ENCODE measurements around the gene CROCC2.

The CROCC2 gene

GRCh38 chr2:241036397-241036963 is 130.3 kb downstream of the CROCC2 start:
- TF ChIP-seq CTCF (IDR thresholded peaks at IDR 0.05; ENCODE audit: control insufficient read depth, extremely low read depth, insufficient read depth), result no peak
- no peak overlapping the region for H3K4me3 ChIP-seq (ENCODE audit: low read depth, low read length)
- no peak for DNase-seq (ENCODE audit: low read depth)

GRCh38 chr2:241036964-241037421 is 130.9 kb downstream of the CROCC2 start:
- no peak for DNase-seq (ENCODE audit: low read depth)
- H3K4me3 ChIP-seq (ENCODE audit: low read depth, low read length), result no peak overlapping the region
- TF ChIP-seq CTCF (IDR thresholded peaks at IDR 0.05; ENCODE audit: control insufficient read depth, extremely low read depth, insufficient read depth), result no peak

GRCh38 chr2:241037498-241037897 is 131.4 kb downstream of the CROCC2 start:
- H3K4me3 ChIP-seq (ENCODE audit: low read depth, low read length), result no peak overlapping the region
- no peak for DNase-seq (ENCODE audit: low read depth)
- no peak for TF ChIP-seq CTCF (IDR thresholded peaks at IDR 0.05; ENCODE audit: control insufficient read depth, extremely low read depth, insufficient read depth)

- no peak for DNase-seq (ENCODE audit: low read depth)
- no peak for TF ChIP-seq CTCF (IDR thresholded peaks at IDR 0.05; ENCODE audit: control insufficient read depth, extremely low read depth, insufficient read depth)
- H3K4me3 ChIP-seq (ENCODE audit: low read depth, low read length), result no peak overlapping the region
These were observed 132.4 kb downstream of the CROCC2 start for GRCh38 chr2:241038374-241039180.

GRCh38 chr2:241039416-241039815 is 133.3 kb downstream of the CROCC2 start:
- DNase-seq (ENCODE audit: low read depth), result no peak
- H3K4me3 ChIP-seq (ENCODE audit: low read depth, low read length), result no peak overlapping the region
- TF ChIP-seq CTCF (IDR thresholded peaks at IDR 0.05; ENCODE audit: control insufficient read depth, extremely low read depth, insufficient read depth), result no peak

GRCh38 chr2:241040081-241040803 is 134.1 kb downstream of the CROCC2 start:
- no peak overlapping the region for H3K4me3 ChIP-seq (ENCODE audit: low read depth, low read length)
- no peak for TF ChIP-seq CTCF (IDR thresholded peaks at IDR 0.05; ENCODE audit: control insufficient read depth, extremely low read depth, insufficient read depth)
- no peak for DNase-seq (ENCODE audit: low read depth)

Data from LNCaP clone FGC (cell line).